ENCODE results near the gene PRKCE.

GRCh38 chr2:45986509-45986908, 335.0 kb downstream of the PRKCE start:
- TF ChIP-seq POLR2A (IDR thresholded peaks at IDR 0.05; ENCODE audit: low read depth, low read length), result no peak
- no peak for TF ChIP-seq POLR2AphosphoS5 (IDR thresholded peaks at IDR 0.05; ENCODE audit: insufficient read depth, low read depth, low read length)
